ENCODE data around the gene AGFG2.
"Not testable (repeated sequence)": the region's sequence is repeated elsewhere in the genome, so short reads cannot be mapped to it uniquely, and the experiment has no call there.

AGFG2 gene

DNA sequence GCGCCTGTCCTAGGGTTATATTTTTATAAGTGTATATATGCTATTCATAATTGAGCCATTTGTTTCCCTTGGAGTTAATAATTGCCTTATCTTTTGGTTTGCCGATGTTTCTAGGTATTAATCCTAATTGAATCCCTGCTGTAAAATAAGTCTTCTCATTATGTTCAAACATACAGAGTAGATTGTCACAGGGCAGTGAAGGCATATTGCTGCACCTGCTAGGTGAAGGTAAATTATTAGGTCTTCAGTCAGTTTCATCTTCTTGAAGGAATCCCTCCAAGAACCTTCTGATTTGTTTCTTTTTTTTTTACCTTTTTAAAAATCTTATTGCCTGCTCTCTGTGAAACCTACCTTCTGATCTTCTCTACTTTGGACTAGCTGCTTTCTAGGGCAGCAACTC is 17.9 kb upstream of the AGFG2 start:
- no peak for DNase-seq

GRCh38 chr7:100521909-100522593 is 17.0 kb upstream of the AGFG2 start:
- not testable (repeated sequence) for DNase-seq

DNA sequence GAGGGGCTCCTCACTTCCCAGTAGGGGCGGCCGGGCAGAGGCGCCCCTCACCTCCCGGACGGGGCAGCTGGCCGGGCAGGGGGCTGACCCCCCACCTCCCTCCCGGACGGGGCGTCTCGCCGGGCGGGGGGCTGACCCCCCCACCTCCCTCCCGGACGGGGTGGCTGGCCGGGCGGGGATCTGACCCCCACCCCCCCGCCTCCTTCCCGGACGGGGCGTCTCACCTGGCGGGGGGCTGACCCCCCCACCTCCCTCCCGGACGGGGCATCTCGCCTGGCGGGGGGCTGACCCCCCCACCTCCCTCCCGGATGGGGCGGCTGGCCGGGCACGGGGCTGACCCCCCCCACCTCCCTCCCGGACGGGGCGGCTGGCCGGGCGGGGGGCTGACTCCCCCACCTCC is 15.8 kb upstream of the AGFG2 start:
- not testable (repeated sequence) for DNase-seq

GRCh38 chr7:100528108-100528866 is 10.7 kb upstream of the AGFG2 start:
- not testable (repeated sequence) for DNase-seq

DNA sequence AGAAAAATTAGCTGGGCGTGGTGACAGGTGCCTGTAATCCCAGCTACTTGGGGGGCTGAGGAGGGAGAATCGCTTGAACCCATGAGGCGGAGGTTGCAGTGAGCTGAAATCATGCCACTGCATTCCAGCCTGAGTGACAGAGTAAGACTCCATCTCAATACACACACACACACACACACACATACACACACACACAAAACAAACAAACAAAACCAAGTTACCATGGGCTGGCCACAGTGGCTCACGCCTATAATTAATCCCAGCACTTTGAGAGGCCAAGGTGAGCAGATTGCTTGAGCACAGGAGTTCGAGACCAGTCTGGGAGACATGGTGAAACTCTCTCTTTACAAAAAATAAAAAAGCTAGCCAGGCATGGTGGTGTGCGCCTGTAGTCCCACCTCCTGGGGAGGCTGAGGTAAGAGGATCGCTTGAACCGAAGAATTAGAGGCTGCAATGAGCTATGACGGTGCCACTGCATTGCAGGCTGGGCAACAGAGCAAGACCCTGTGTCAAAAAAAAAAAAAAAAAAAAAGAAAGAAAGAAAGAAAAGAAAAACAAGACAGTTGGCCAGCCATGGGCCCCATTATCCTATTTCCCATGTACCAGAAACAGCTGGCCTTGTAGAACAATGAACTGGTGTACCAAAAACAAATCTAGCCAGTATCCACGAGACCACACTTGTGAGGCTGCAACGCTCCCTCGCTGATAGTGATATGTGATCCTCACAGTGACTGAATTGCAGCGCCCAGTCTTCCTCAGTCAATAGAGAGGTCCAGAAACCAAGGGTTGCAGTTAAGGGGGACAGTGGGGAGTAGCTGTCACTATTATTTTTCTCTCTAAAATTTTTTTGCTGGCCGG is 6.6 kb upstream of the AGFG2 start:
- no peak for DNase-seq

- DNase-seq, result not testable (repeated sequence)
Observed at GRCh38 chr7:100535982-100536381, 3.0 kb upstream of the AGFG2 start.

DNA sequence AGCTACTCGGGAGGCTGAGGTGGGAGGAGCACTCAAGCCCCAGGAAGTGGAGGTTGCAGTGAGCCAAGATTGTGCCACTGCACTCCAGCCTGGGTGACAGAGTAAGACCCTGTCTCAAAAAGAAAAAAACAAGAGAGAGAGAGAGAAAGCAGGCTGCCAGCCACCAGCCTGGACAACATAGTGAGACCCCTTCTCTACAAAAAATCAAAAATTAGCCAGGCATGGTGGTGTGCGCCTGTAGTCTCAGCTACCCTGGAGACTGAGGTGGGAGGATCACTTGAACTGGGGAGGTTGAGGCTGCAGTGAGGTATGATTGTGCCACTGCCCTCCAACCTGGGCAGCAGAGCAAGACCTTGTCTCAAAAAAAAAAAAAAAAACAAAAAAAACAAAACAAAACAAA is 2.3 kb upstream of the AGFG2 start:
- not testable (repeated sequence) for DNase-seq

GRCh38 chr7:100538348-100538653 is 702 bp upstream of the AGFG2 start:
- DNase-seq, result no peak

DNA sequence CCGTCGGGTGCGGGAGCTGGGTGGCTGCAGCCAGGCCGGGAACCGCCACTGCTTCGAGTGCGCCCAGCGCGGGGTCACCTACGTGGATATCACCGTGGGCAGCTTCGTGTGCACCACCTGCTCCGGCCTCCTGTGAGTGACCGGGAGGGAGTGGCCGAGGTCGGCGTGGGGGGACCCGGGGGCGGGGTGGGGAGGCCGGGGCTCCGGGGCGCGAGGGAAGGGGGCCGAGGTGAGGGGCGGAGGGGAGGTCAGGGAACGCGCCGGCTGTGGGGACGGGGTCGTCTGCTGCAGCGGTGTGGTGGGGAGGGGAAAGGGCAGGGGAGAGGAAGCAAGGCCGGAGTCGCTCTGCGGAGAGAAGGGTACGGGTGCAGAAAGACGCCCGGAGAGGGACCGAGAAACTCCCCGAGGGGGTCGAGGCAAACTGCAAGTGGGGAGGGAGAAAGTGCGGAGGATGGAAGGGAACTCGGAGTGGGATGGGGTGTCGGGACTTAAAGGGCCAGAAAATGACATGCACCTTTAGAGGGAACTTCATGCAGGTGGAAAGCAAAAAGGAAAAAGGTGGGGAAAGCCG is 518 bp downstream of the AGFG2 start:
- no peak for DNase-seq

- no peak for DNase-seq
Observed at GRCh38 chr7:100540073-100540723, 1.2 kb downstream of the AGFG2 start.

GRCh38 chr7:100541309-100541708 is 2.3 kb downstream of the AGFG2 start:
- DNase-seq, result not testable (repeated sequence)

DNA sequence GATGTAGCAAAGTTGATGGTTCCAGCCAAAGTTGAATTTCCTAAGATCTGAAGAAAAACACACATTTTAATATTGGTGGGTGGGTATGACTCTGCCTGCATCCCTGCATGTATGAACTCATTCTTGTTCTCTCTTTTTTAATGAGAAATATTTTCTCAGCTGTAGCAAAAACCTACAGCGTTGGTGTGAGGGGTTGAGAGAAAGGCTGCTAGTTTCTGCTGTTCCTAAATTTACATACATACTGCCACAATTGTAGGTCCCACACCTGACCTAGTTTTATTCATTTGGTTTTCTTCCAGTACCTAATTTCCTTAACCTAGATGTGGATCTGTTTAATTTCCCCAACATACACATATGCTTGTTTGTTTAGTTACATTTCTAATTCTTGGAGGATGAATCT is 4.6 kb downstream of the AGFG2 start:
- no peak for DNase-seq

- DNase-seq, result no peak
Observed at GRCh38 chr7:100544386-100544785, 5.4 kb downstream of the AGFG2 start.

GRCh38 chr7:100544967-100545359 is 6.0 kb downstream of the AGFG2 start:
- no peak for DNase-seq

DNA sequence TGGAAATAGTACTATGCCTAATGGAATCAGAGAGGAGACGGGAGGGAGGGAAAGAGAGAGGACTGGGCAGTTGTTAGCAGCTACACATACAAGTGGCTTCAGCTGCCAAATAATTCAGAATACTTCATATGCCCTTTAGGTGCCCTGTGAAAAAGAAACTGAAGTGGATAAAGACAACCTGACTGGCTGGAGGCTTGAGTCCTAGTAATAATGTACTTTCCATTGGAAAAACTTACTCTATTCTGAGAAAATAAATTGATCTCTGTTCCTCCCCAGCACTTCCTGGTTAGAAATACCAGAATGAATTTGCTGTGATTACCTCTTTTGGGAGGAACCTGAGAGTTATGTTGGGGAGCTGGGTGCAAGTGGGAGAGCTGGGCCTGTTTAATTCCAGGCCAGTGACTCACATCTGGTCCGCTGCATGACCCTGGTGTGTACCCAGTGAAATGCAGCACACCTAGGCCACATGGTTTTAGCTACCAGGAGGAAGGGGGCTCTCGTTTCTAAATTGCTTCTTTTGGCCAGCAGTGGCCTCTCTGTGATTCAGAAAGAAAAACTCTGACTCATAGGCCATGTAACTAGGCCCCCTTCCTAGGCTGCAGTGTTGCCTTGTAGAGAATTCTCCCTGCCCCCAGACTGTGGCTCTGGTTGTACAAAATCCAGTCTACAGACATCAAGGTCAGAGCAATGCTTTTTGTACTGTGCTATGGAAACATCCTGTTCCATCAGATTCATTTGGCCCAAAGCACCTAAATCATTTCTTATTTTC is 6.5 kb downstream of the AGFG2 start:
- no peak for DNase-seq

- DNase-seq, result no peak
Observed at GRCh38 chr7:100546129-100546925, 7.3 kb downstream of the AGFG2 start.

DNA sequence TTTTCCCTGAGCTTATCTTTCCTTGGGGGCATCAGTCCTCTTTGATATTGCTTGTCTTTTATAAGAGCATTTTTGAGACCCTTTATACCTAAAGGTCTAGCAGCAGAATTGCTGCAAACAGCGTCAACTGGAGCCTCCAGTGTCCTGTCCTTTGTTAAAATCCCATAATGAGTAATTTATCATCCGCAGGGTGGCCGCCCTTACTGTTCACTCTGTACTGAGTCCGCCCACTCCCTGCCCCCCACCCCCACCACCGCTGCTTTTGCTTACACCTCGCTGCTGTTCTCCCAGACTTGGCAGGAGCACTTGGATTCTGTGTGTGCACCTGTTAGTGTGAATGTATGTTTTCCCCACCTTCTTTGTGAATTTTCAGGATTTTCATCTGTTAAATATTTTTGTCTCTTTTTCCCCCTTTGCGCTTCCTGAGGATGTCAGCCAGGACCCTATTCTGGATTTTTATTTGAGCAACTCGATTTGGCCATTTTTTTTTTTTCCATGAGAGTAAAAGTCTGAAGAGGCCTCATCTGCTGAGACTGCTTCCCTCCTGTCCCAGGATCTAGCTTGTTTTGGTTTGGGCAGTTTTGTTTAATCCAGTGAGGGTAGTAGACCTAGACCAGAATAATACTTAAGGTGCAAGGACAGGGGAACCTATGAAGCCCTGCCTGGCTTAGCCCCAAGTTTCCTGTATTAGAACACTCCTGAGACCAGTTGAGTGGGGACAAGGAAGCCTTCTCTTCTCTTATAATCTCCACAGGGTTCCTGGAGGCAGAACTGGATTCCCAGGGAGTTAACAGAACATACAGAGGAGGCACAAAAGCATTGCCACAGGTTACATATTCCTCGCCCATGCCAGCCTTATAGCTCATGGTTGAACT is 8.2 kb downstream of the AGFG2 start:
- DNase-seq, result no peak

GRCh38 chr7:100547872-100548271 is 8.9 kb downstream of the AGFG2 start:
- DNase-seq, result no peak

GRCh38 chr7:100548446-100548845 is 9.4 kb downstream of the AGFG2 start:
- not testable (repeated sequence) for DNase-seq

DNA sequence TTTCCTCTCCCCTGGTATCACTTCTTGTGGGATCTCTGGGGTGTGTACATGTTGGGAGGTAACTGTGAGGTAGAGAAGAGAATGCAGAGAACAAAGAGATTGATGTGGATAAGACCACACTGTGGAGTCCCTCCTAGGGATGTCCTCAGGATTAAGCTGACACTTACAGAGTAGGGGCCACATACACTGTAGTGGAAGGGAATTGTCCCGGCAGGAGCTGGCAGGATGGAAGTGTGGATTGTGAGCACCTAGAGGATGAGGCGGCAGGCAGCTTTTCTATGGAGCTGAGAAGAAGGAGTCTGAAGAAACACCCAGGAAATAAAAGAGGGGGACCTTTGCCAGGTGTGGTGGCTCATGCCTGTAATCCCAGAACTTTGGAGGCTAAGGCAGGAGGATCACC is 13.5 kb downstream of the AGFG2 start:
- no peak for DNase-seq
